ENCODE measurements around the gene CLEC18B.
"Not testable (repeated sequence)": the region's sequence is repeated elsewhere in the genome, so short reads cannot be mapped to it uniquely, and the experiment has no call there.

The CLEC18B gene

DNA sequence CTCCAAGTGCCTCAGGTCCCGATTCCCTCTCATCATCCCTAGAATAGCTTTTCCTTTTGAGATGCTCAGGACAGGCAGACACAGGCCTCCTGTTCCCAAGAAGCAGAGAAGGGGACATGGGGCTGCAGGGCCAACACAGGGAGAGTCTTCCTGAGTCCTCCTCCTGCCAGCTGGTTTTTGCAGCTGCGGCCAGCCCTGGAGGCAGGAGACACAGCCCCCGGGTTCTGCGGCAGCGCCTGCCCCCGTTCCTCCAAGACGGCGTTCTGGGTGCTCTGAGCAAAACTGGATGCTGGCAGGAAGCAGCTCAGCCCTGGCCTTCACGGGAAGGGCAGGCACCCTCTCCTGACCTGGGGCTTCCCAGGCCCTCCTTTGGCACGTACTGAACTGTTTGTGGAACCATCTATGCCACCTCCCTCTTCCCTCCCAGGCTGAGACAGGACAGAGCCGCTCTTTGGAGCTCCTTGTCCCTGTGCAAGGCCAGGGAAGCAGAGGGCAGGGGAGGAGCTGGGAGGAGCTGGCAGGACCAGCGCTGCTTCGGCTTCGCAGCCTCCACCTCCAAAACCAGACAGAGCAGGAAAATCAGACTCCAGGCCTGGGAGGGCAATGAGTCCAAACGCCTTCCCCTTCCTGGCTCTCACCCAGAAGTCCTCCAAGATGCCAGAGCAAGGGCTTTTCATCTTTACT lies 22.9 kb downstream of the CLEC18B start:
- H3K36me3 ChIP-seq (ENCODE audit: control insufficient read depth in 1 of 2, insufficient read depth in 2 of 2, low read length in 2 of 2); H3K9me3 ChIP-seq (ENCODE audit: control insufficient read depth in 1 of 2, low read length in 2 of 2); H3K4me1 ChIP-seq (ENCODE audit: control insufficient read depth in 1 of 2, insufficient read depth in 2 of 2, low read length in 2 of 2); H3K4me3 ChIP-seq (ENCODE audit: low read depth in 1 of 2, low read length in 2 of 2); H3K27me3 ChIP-seq (ENCODE audit: low read depth, low read length); H3K27ac ChIP-seq (ENCODE audit: low read length): not testable (repeated sequence)

DNA sequence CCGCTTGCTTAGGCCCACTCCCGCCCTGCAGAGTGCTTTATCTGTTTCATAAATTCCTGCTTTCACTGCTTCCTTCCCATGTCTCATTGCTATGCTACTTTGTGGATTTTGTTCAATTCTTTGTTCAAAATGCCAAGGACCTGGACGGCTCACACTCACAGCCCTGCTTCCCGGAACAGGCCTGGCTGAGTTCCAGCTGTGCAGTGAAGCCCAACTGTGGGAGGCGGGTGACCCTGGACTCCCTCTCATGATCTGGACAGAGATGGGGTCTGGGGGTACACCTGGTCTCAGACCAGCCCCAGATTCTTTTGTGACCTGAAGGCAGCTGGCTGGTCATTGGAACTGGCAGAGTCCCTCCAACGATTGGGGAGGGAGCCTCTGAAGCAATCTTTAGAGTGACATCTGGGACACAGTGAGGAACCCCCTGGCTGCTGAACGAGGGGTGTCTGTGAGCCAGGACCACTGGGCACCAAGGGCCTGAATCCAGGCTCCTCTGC lies 24.7 kb downstream of the CLEC18B start:
- not testable (repeated sequence) for H3K4me1 ChIP-seq (ENCODE audit: control insufficient read depth in 1 of 2, insufficient read depth in 2 of 2, low read length in 2 of 2); H3K9me3 ChIP-seq (ENCODE audit: control insufficient read depth in 1 of 2, low read length in 2 of 2); H3K27ac ChIP-seq (ENCODE audit: low read length); H3K36me3 ChIP-seq (ENCODE audit: control insufficient read depth in 1 of 2, insufficient read depth in 2 of 2, low read length in 2 of 2); H3K27me3 ChIP-seq (ENCODE audit: low read depth, low read length); H3K4me3 ChIP-seq (ENCODE audit: low read depth in 1 of 2, low read length in 2 of 2)

DNA sequence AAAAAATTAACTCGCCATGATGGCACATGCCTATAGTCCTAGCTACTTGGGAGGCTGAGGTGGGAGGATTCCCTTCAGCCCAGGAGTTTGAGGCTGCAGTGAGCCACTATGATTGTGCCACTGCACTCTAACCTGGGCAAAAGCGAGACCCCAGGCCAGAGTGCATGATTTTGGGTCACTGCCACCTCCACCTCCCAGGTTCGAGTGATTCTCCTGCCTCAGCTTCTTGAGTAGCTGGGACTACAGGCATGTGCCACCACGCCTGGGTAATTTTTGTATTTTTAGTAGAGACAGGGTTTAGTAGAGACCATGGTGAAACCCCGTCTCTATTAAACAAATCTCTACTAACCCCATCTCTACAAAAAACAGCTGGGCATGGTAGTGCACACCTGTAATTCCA lies 26.7 kb downstream of the CLEC18B start:
- H3K4me3 ChIP-seq (ENCODE audit: low read depth in 1 of 2, low read length in 2 of 2); H3K4me1 ChIP-seq (ENCODE audit: control insufficient read depth in 1 of 2, insufficient read depth in 2 of 2, low read length in 2 of 2); H3K27me3 ChIP-seq (ENCODE audit: low read depth, low read length); H3K27ac ChIP-seq (ENCODE audit: low read length); H3K9me3 ChIP-seq (ENCODE audit: control insufficient read depth in 1 of 2, low read length in 2 of 2); H3K36me3 ChIP-seq (ENCODE audit: control insufficient read depth in 1 of 2, insufficient read depth in 2 of 2, low read length in 2 of 2): not testable (repeated sequence)

DNA sequence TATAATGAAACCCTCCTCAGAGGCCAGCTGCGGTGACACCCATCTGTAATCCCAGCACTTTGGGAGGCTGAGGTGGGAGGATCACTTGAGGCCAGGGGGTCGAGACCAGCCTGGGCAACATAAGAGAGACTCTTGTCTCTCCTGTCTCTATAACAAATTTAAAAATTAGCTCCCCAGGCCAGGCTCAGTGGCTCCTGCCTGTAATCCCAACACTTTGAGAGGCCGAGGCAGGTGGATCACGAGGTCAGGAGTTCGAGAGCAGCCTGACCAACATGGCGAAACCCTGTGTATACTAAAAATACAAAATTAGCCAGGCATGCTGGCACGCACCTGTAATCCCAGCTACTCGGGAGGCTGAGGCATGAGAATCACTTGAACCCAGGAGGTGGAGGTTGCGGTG lies 27.1 kb downstream of the CLEC18B start:
- not testable (repeated sequence) for H3K36me3 ChIP-seq (ENCODE audit: control insufficient read depth in 1 of 2, insufficient read depth in 2 of 2, low read length in 2 of 2); H3K9me3 ChIP-seq (ENCODE audit: control insufficient read depth in 1 of 2, low read length in 2 of 2); H3K4me3 ChIP-seq (ENCODE audit: low read depth in 1 of 2, low read length in 2 of 2); H3K27ac ChIP-seq (ENCODE audit: low read length); H3K4me1 ChIP-seq (ENCODE audit: control insufficient read depth in 1 of 2, insufficient read depth in 2 of 2, low read length in 2 of 2); H3K27me3 ChIP-seq (ENCODE audit: low read depth, low read length)

DNA sequence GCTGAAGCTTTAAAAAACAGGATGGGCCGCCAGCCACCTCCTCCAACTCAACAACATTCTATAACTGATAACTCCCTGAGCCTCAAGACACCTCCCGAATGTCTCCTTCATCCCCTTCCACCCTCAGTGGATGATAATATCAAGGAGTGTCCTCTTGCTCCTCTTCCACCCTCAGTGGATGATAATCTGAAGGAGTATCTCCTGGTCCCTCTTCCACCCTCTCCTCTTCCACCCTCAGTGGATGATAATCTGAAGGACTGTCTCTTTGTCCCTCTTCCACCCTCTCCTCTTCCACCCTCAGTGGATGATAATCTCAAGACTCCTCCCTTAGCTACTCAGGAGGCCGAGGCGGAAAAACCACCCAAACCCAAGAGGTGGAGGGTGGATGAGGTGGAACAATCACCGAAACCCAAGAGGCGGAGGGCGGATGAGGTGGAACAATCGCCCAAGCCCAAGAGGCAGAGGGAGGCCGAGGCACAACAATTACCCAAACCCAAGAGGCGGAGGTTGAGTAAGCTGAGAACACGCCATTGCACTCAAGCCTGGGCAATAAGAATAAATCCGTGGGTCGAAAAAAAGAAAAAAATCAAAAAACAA lies 29.7 kb downstream of the CLEC18B start:
- not testable (repeated sequence) for H3K4me3 ChIP-seq (ENCODE audit: low read depth in 1 of 2, low read length in 2 of 2); H3K27ac ChIP-seq (ENCODE audit: low read length); H3K4me1 ChIP-seq (ENCODE audit: control insufficient read depth in 1 of 2, insufficient read depth in 2 of 2, low read length in 2 of 2); H3K27me3 ChIP-seq (ENCODE audit: low read depth, low read length); H3K36me3 ChIP-seq (ENCODE audit: control insufficient read depth in 1 of 2, insufficient read depth in 2 of 2, low read length in 2 of 2); H3K9me3 ChIP-seq (ENCODE audit: control insufficient read depth in 1 of 2, low read length in 2 of 2)

DNA sequence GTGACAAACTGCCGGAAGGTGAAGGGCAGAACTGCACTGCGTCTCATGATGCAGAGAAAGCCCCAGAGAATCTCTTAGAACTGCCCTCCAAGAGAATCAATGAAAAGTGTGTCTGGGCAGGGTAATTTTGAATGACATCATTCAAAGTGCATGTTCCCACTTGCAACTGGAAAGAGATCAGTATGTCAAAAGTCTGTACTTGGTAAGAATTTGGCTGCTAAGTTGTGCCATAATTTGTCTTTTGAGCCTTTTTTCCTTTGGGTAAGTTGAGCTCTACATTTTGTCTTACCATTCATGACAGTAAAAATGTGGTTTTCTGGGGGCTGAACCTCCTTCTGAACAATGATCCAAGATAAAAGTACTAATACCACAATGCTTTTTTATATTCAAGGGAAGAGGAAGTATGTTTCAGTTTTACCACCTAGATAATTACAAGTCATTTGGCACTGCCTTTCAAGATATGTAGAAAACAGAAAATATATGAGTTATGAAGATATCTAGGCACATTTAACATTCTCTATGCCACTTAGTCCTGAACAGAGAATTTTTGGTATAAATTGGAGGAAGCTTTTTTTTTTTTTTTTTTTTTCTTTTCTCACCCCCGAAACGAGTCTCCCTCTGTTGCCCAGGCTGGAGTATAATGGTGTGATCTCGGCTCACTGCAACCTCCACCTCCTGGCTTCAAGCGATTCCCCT lies 38.8 kb downstream of the CLEC18B start:
- not testable (repeated sequence) for H3K27ac ChIP-seq (ENCODE audit: low read length); H3K4me3 ChIP-seq (ENCODE audit: low read depth in 1 of 2, low read length in 2 of 2); H3K4me1 ChIP-seq (ENCODE audit: control insufficient read depth in 1 of 2, insufficient read depth in 2 of 2, low read length in 2 of 2); H3K27me3 ChIP-seq (ENCODE audit: low read depth, low read length); H3K36me3 ChIP-seq (ENCODE audit: control insufficient read depth in 1 of 2, insufficient read depth in 2 of 2, low read length in 2 of 2); H3K9me3 ChIP-seq (ENCODE audit: control insufficient read depth in 1 of 2, low read length in 2 of 2)

DNA sequence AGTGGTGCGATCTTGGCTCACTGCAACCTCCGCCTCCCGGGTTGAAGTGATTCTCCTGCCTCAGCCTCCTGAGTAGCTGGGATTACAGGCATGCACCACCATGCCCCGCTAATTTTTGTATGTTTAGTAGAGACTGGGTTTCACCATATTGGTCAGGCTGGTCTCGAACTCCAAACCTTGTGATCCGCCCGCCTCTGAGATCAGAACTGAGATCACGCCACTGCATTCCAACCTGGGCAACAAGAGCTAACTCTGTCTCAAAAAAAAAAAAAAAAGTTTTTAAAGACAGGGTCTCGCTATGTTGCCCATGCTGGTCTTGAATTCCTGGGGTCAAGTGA lies 47.5 kb downstream of the CLEC18B start:
- not testable (repeated sequence) for H3K36me3 ChIP-seq (ENCODE audit: control insufficient read depth in 1 of 2, insufficient read depth in 2 of 2, low read length in 2 of 2)

DNA sequence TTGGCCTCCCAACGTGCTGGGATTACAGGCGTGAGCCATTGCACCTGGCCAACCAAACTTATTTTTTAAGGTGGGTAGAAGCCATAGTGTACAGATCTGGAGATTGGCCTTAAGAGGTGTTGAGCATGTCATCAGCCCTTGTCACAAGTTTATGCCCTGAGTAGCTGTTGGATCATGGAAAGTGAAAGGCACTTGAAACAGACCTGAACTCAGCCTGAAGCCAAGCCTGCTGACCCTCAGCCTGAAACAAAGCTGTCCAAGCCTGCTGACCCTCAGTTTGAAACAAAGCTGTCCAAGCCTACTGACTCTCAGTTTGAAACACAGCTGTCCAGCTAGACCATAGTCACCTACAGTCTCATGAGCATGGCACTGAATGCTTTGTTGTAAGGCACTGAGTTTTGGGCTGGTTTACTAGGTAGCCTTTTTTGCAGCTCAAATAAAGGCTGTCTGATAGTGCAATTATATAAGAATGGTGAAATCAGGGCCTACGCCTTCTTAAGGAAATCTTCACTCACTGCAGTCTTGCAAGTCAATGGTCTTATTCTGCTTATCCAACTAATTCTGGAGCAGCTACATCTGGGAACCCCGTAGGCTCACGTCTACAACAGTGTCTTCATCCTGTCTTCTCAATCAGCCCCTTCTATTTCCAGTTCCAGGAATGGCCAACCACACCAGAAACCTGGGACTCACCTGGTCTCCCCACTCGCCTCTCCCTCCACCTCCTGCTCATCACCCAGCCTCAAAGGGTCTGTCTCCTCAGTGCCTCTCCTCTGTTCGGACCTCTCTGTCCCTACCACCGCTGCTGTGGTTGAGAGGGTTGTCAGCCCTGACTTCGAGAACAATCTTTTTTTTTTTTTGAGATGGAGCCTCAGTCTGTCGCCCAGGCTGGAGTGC lies 48.1 kb downstream of the CLEC18B start:
- H3K4me1 ChIP-seq (ENCODE audit: control insufficient read depth in 1 of 2, insufficient read depth in 2 of 2, low read length in 2 of 2): no peaks in the 10 kb centered on the region
- H3K36me3 ChIP-seq (ENCODE audit: control insufficient read depth in 1 of 2, insufficient read depth in 2 of 2, low read length in 2 of 2): no peaks in the 10 kb centered on the region
- H3K27ac ChIP-seq (ENCODE audit: low read length): no peak overlapping the region
- no peaks in the 10 kb centered on the region for H3K27me3 ChIP-seq (ENCODE audit: low read depth, low read length)
- no peaks in the 10 kb centered on the region for H3K9me3 ChIP-seq (ENCODE audit: control insufficient read depth in 1 of 2, low read length in 2 of 2)
- H3K4me3 ChIP-seq (ENCODE audit: low read depth in 1 of 2, low read length in 2 of 2): no peak overlapping the region

More for the DNA sequence above, 47.5 kb downstream of the CLEC18B start:
- H3K4me1 ChIP-seq (ENCODE audit: control insufficient read depth in 1 of 2, insufficient read depth in 2 of 2, low read length in 2 of 2); H3K27me3 ChIP-seq (ENCODE audit: low read depth, low read length); H3K9me3 ChIP-seq (ENCODE audit: control insufficient read depth in 1 of 2, low read length in 2 of 2); H3K4me3 ChIP-seq (ENCODE audit: low read depth in 1 of 2, low read length in 2 of 2); H3K27ac ChIP-seq (ENCODE audit: low read length): not testable (repeated sequence)

DNA sequence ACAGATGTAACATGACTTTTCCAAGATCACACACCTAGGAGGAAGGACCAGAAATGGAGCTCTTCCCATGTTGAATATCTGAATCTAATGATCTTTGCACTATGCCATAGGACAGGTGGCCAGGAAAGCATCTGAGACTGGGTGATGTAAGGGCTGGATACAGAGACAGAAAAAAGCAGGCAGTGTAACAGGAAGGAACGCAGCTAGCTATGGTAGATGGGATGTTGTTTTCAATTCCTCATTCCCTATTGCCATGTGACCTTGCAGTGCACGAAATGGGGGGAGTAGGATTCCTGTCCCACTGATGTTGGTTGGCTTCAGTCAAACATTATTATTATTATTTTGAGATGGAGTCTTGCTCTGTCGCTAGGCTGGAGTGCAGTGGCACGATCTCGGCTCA lies 48.9 kb downstream of the CLEC18B start:
- Histone ChIP-seq H3K4me1 (ENCODE audit: control insufficient read depth in 1 of 2, insufficient read depth in 2 of 2, low read length in 2 of 2) (peaks cover 0 to under 1% of the 10 kb centered on the region in 2 donors), H3K27me3 (ENCODE audit: low read depth, low read length) (no peaks in the 10 kb centered on the region), H3K4me3 (ENCODE audit: low read depth in 1 of 2, low read length in 2 of 2) (no peak overlapping the region), H3K36me3 (ENCODE audit: control insufficient read depth in 1 of 2, insufficient read depth in 2 of 2, low read length in 2 of 2) (no peaks in the 10 kb centered on the region), H3K9me3 (ENCODE audit: control insufficient read depth in 1 of 2, low read length in 2 of 2) (no peaks in the 10 kb centered on the region), H3K27ac (ENCODE audit: low read length) (no peak overlapping the region)

DNA sequence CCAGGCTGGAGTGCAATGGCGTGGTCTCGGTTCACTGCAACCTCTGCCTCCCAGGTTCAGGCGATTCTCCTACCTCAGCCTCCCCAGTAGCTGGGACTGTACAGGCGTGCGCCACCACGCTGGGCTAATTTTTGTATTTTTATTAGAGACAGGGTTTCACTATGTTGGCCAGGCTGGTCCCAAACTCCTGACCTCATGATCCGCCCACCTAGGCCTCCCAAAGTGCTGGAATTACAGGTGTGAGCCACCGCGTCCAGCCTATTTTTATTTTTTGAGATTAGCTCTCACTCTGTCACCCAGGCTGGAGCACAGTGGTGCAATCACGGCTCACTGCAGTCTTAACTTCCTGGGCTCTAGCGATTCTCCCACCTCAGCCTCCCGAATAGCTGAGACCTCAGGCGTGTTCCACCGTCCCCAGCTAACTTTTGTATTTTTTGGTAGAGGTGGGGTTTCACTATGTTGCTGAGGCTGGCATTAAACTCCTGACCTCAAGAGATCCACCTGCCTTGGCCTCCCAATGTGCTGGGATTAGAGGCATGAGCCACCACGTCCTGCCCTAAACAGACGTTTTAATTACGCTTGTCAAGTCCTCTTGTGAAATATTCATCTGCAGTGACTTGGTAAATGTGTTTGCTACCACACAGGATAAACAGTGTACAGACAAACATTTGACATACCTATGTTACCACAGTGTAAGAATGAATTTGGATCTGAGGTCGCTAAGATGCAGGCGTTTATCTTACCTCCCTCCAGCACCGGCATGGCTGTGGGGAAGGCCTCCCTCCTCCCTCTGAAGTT lies 50.7 kb downstream of the CLEC18B start:
- H3K36me3 ChIP-seq (ENCODE audit: control insufficient read depth in 1 of 2, insufficient read depth in 2 of 2, low read length in 2 of 2); H3K27me3 ChIP-seq (ENCODE audit: low read depth, low read length); H3K4me3 ChIP-seq (ENCODE audit: low read depth in 1 of 2, low read length in 2 of 2); H3K27ac ChIP-seq (ENCODE audit: low read length); H3K9me3 ChIP-seq (ENCODE audit: control insufficient read depth in 1 of 2, low read length in 2 of 2): not testable (repeated sequence)
- peaks cover 0 to 13% of the 10 kb centered on the region in 2 donors for H3K4me1 ChIP-seq (ENCODE audit: control insufficient read depth in 1 of 2, insufficient read depth in 2 of 2, low read length in 2 of 2)
